OCI-LY7 (cell line): Measurements from ENCODE around the gene ZDHHC13.

ENCODE experiments used
- EZH2phosphoT487 ChIP-seq: fragments of 200-600 bp; sonication (generic); IDR thresholded peaks from 2 replicates; pipeline ENCODE4 v1.6.1; 2018; ENCODE audit warnings: low read depth, borderline replicate concordance, mild to moderate bottlenecking, mixed run types, antibody characterized with exemption, low read length, moderate library complexity, mixed read lengths
- TF ChIP-seq, protein P1 (sequence below): fragments of 200-600 bp; sonication (generic); conservative IDR thresholded peaks from 2 replicates; pipeline ENCODE4 v1.5.1; 2014; ENCODE audit warnings: mild to moderate bottlenecking, antibody characterized with exemption, low read length, moderate library complexity, mixed read lengths

DNA sequence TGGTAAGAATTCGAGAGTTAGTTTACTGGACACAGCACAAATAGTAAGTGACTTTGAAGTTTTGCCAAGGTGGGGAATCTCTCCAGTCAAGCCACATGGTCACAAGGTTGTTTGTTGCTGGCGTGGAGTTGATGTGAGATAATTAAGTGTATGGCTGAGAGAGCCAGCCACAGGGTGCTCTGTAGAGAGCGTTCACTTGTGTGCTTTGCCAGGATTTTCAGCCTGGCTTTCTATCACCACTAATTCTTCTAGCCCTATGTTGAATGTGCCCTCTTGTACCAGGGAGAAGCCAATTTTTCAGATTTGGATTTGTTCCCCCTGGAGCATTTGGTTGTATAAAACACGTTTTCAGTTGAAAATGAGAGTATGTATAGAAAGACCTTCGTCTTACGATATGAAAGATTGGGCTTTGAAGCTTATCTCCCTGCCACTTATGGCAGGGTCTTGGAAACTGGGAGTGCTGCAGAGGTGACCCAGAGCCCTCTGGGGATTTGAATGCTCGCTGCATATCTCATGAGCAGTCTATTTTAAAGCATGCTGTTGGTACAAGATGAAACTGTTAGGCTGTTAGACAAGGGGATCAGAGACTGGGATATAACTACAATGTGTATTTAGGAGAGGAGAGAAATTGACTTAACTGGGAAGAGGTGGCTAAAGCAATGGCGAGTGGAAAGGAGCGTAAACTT is 56.2 kb downstream of the ZDHHC13 start:
- TF ChIP-seq, protein P1, sequence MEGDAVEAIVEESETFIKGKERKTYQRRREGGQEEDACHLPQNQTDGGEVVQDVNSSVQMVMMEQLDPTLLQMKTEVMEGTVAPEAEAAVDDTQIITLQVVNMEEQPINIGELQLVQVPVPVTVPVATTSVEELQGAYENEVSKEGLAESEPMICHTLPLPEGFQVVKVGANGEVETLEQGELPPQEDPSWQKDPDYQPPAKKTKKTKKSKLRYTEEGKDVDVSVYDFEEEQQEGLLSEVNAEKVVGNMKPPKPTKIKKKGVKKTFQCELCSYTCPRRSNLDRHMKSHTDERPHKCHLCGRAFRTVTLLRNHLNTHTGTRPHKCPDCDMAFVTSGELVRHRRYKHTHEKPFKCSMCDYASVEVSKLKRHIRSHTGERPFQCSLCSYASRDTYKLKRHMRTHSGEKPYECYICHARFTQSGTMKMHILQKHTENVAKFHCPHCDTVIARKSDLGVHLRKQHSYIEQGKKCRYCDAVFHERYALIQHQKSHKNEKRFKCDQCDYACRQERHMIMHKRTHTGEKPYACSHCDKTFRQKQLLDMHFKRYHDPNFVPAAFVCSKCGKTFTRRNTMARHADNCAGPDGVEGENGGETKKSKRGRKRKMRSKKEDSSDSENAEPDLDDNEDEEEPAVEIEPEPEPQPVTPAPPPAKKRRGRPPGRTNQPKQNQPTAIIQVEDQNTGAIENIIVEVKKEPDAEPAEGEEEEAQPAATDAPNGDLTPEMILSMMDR = no peak
- no peak for TF ChIP-seq EZH2phosphoT487
